ENCODE results near the gene JAKMIP2. TPM values are rescaled to one million over a fixed set of nuclear protein-coding genes. Genes with fewer than 3 reads are reported as not detected.
A peak's percentile ranks its signal among the peaks of the same experiment; 100 is the strongest.

Gene JAKMIP2
- total and polyA plus RNA-seq, 4 donors = 0.93 to 3.8 (median 2.1) TPM

DNA sequence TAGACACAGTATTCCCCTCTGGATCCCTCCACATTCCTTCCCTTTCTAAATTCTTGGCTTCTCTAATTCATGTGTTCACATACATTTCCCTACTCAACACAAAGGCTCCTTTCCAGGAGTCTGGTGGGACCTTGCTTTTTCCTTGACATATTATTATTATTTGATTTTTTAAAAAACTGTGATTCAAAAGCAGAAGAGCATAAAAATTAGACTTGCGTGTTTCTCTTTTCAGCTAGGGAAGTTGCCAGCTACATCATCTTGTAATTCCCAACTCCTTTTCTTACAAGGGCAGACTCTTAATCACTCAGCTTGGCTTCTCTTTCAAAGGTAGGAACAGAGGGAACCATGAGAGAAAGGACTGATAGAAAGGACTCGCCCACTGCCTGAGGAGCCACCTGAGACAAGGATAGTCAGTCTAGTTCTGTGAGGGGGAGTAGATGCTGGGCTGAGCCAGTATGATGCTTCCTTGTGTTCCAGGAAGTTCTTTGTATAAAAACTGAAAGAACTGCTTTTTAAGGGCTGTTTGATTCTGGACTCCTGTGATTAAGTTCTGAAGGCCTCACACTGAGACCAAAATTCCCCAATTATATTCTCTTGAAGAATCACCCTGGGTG, 221.7 kb downstream of the JAKMIP2 start:
- TF ChIP-seq, protein P1, sequence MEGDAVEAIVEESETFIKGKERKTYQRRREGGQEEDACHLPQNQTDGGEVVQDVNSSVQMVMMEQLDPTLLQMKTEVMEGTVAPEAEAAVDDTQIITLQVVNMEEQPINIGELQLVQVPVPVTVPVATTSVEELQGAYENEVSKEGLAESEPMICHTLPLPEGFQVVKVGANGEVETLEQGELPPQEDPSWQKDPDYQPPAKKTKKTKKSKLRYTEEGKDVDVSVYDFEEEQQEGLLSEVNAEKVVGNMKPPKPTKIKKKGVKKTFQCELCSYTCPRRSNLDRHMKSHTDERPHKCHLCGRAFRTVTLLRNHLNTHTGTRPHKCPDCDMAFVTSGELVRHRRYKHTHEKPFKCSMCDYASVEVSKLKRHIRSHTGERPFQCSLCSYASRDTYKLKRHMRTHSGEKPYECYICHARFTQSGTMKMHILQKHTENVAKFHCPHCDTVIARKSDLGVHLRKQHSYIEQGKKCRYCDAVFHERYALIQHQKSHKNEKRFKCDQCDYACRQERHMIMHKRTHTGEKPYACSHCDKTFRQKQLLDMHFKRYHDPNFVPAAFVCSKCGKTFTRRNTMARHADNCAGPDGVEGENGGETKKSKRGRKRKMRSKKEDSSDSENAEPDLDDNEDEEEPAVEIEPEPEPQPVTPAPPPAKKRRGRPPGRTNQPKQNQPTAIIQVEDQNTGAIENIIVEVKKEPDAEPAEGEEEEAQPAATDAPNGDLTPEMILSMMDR (IDR thresholded peaks at IDR 0.05; ENCODE audit: control extremely low read depth, extremely low read depth) = no peak
- Histone ChIP-seq H3K4me1 (ENCODE audit: control insufficient read depth in 5 of 5, insufficient read depth in 5 of 5, low read length in 5 of 5) (peaks cover 0 to 14% (median 5%) of the 10 kb centered on the region in 5 donors), H3K27me3 (ENCODE audit: control insufficient read depth in 3 of 3, insufficient read depth in 3 of 3, low read length in 2 of 3) (no peaks in the 10 kb centered on the region), H3K9ac (ENCODE audit: insufficient read depth in 1 of 2, low read length in 2 of 2) (no peak overlapping the region), H3K9me3 (ENCODE audit: control insufficient read depth in 4 of 4, insufficient read depth in 3 of 4, low read length in 3 of 4) (no peaks in the 10 kb centered on the region), H3K36me3 (ENCODE audit: control insufficient read depth in 4 of 4, insufficient read depth in 4 of 4, low read length in 4 of 4) (no peaks in the 10 kb centered on the region), H3K4me3 (no peak overlapping the region), H3K27ac (ENCODE audit: low read depth in 1 of 2, low read length in 1 of 2) (no peak overlapping the region)
- ATAC-seq (ENCODE audit: insufficient read depth, low FRiP score) (no peak), DNase-seq (no peak)
- WGBS, 2 donors = 86 to 89% methylated on average over 2 of the region's 2 CpGs

DNA sequence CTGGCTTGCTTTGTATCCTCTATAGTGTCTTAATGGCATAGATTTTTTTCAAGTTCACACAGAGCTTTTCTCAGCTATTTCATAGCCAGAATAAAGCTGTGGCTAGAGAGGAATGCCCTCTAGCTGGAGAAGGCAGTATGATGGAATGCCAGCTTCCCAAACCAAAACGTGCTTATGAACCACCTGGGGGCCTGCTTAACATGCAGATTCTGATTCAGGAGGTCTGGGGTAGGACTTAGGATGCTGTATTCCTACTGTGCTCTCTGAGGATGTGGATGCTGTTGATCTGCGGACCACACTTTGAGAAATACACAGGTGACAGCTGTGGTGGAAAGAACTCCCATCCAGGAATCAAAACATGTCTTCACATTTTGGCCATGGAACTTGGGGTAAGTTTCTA, 222.8 kb downstream of the JAKMIP2 start:
- Histone ChIP-seq H3K27me3 (ENCODE audit: control insufficient read depth in 3 of 3, insufficient read depth in 3 of 3, low read length in 2 of 3) (no peaks in the 10 kb centered on the region), H3K4me3 (no peak overlapping the region)
- TF ChIP-seq, protein P1 (IDR thresholded peaks at IDR 0.05; ENCODE audit: control extremely low read depth, extremely low read depth) = no peak

GRCh38 chr5:147558826-147559225, 223.7 kb downstream of the JAKMIP2 start:
- no peaks in the 10 kb centered on the region for H3K9me3 ChIP-seq (ENCODE audit: control insufficient read depth in 4 of 4, insufficient read depth in 3 of 4, low read length in 3 of 4)
- 23 to 31% methylated on average over 2 of the region's 2 CpGs for WGBS, 2 donors
- no peak overlapping the region for H3K4me3 ChIP-seq
- no peak overlapping the region for H3K27ac ChIP-seq (ENCODE audit: low read depth in 1 of 2, low read length in 1 of 2)
- ATAC-seq (ENCODE audit: insufficient read depth, low FRiP score) = peak; percentile 43
- TF ChIP-seq, protein P1 (IDR thresholded peaks at IDR 0.05; ENCODE audit: control extremely low read depth, extremely low read depth) = peak; percentile 8
- no peaks in the 10 kb centered on the region for H3K36me3 ChIP-seq (ENCODE audit: control insufficient read depth in 4 of 4, insufficient read depth in 4 of 4, low read length in 4 of 4)
- H3K4me1 ChIP-seq (ENCODE audit: control insufficient read depth in 5 of 5, insufficient read depth in 5 of 5, low read length in 5 of 5) = peaks cover 0 to 26% (median 5%) of the 10 kb centered on the region in 5 donors
- H3K9ac ChIP-seq (ENCODE audit: insufficient read depth in 1 of 2, low read length in 2 of 2) = no peak overlapping the region
- no peaks in the 10 kb centered on the region for H3K27me3 ChIP-seq (ENCODE audit: control insufficient read depth in 3 of 3, insufficient read depth in 3 of 3, low read length in 2 of 3)
- peak; percentile 57 to 83 (median 83) for DNase-seq

More for the DNA sequence above, 222.8 kb downstream of the JAKMIP2 start:
- Histone ChIP-seq H3K9ac (ENCODE audit: insufficient read depth in 1 of 2, low read length in 2 of 2) (no peak overlapping the region), H3K4me1 (ENCODE audit: control insufficient read depth in 5 of 5, insufficient read depth in 5 of 5, low read length in 5 of 5) (peaks cover 0 to 17% (median 5%) of the 10 kb centered on the region in 5 donors), H3K27ac (ENCODE audit: low read depth in 1 of 2, low read length in 1 of 2) (no peak overlapping the region), H3K36me3 (ENCODE audit: control insufficient read depth in 4 of 4, insufficient read depth in 4 of 4, low read length in 4 of 4) (no peaks in the 10 kb centered on the region), H3K9me3 (ENCODE audit: control insufficient read depth in 4 of 4, insufficient read depth in 3 of 4, low read length in 3 of 4) (no peaks in the 10 kb centered on the region)
- 46 to 50% methylated on average over 2 of the region's 2 CpGs for WGBS, 2 donors
- no peak for ATAC-seq (ENCODE audit: insufficient read depth, low FRiP score)
- DNase-seq = peak in 1 of 3 donors; percentile 20

All from lung (tissue), 12 donors.